Upper lobe of right lung (tissue), 1 donor: ENCODE results near the gene SLC4A1. TPM values are rescaled to one million over a fixed set of nuclear protein-coding genes. Genes with fewer than 3 reads are reported as not detected.
"Not testable (repeated sequence)": the region's sequence is repeated elsewhere in the genome, so short reads cannot be mapped to it uniquely, and the experiment has no call there.

ENCODE experiments used
- ATAC-seq: fragments of 200-7000 bp; cut with Tn5 transposase; one replicate; pipeline ENCODE4 v1.9.1; 2020; ENCODE audit warnings: mild to moderate bottlenecking, moderate library complexity
- DNase-seq: peaks from one replicate; pipeline ENCODE4 v3.0.0-alpha.2; 2020
- H3K27ac ChIP-seq: fragments of 200-600 bp; one replicate; pipeline ENCODE4 v1.8.0; 2022
- H3K27me3 ChIP-seq: fragments of 200-600 bp; one replicate; pipeline ENCODE4 v1.8.0; 2022; ENCODE audit warnings: mild to moderate bottlenecking
- H3K36me3 ChIP-seq: fragments of 200-600 bp; one replicate; pipeline ENCODE4 v1.8.0; 2022
- H3K4me1 ChIP-seq: fragments of 200-600 bp; one replicate; pipeline ENCODE4 v1.8.0; 2022
- H3K4me3 ChIP-seq: fragments of 200-600 bp; one replicate; pipeline ENCODE4 v1.8.0; 2022; ENCODE audit warnings: mild to moderate bottlenecking
- H3K9me3 ChIP-seq: fragments of 200-600 bp; one replicate; pipeline ENCODE4 v1.8.0; 2022
- intact Hi-C: fragments of 100-400 bp; cut with DNase I; formaldehyde crosslinking; loops from one replicate; pipeline ENCODE4 v1.11.0; 2022
- total RNA-seq: library from RNA; stranded (reverse); fragmentation: NEBNext Ultra II Directional; extraction: Animal tissue kit (Norgen Biotek cat#: 25700); gene quantifications from one replicate; pipeline ENCODE4 v1.2.1, GENCODE V29; 2021
- TF ChIP-seq, protein P1 (sequence below): fragments of 200-600 bp; IDR thresholded peaks from one replicate; pipeline ENCODE4 v1.8.0; 2022; ENCODE audit warnings: antibody characterized with exemption
- donor health status: DM: no; HTN: yes; CAD: no; lungs with severe emphysema.

SLC4A1 gene
- total RNA-seq, 1 donor from 2014 or later: 0.43 TPM

DNA sequence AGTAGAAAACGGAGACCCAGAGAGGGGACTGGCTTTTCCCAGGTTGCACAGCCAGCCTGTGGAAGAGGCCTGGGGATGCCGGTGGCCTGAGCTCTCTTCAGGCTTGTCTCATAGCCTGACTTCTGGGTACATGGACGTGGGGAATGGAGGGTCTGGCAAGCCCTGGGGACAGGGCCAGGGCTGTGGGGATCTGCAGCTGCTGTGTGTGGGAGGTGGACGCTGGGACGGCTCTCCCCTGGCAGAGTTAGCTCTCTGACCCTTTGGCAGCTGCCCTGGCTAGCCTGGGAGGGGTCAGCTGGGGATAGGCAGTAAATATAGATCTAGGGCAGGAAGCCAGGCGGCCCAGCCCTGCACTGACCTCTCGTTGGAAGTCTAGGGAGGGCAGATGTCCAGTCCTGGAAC is 20.5 kb downstream of the SLC4A1 start:
- peak; percentile 52 for ATAC-seq
- intact Hi-C loops: no loop called here
- Histone ChIP-seq H3K36me3 (no peaks in the 10 kb centered on the region), H3K4me1 (peaks cover 22% of the 10 kb centered on the region), H3K9me3 (no peaks in the 10 kb centered on the region), H3K27me3 (no peaks in the 10 kb centered on the region), H3K4me3 (no peak overlapping the region), H3K27ac (no peak overlapping the region)
- DNase-seq: no peak
- TF ChIP-seq, protein P1, sequence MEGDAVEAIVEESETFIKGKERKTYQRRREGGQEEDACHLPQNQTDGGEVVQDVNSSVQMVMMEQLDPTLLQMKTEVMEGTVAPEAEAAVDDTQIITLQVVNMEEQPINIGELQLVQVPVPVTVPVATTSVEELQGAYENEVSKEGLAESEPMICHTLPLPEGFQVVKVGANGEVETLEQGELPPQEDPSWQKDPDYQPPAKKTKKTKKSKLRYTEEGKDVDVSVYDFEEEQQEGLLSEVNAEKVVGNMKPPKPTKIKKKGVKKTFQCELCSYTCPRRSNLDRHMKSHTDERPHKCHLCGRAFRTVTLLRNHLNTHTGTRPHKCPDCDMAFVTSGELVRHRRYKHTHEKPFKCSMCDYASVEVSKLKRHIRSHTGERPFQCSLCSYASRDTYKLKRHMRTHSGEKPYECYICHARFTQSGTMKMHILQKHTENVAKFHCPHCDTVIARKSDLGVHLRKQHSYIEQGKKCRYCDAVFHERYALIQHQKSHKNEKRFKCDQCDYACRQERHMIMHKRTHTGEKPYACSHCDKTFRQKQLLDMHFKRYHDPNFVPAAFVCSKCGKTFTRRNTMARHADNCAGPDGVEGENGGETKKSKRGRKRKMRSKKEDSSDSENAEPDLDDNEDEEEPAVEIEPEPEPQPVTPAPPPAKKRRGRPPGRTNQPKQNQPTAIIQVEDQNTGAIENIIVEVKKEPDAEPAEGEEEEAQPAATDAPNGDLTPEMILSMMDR: no peak

DNA sequence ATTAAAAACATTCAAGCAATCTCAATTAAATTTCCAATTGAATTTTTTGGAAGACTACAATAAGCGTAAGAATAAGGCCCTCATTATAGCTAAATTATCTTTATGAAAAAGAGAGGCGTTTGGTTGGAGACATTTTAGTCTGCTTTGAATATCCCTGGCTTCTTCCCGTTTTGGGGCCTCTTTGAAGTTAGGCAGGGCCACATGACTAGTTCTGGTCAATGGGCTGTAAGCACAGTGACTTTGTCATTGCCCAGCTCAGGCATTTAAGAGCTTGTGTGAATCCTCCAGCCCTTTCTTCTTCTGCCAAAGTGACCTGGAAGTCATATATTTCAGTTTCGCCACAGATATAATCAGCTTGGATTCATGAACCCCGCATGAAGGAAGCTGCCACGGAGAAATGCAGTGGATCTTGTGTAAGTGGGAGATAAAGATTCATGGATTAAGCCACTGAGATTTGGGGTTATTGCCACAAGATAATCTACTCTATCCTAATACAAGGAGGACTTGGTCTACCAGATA is 26.8 kb downstream of the SLC4A1 start:
- H3K4me3 ChIP-seq: no peak overlapping the region
- intact Hi-C loops: no loop called here
- TF ChIP-seq, protein P1: no peak
- H3K9me3 ChIP-seq: no peaks in the 10 kb centered on the region
- H3K36me3 ChIP-seq: no peaks in the 10 kb centered on the region
- peaks cover 4% of the 10 kb centered on the region for H3K4me1 ChIP-seq
- ATAC-seq (peak; percentile 77), DNase-seq (no peak)
- no peak overlapping the region for H3K27ac ChIP-seq
- no peaks in the 10 kb centered on the region for H3K27me3 ChIP-seq

DNA sequence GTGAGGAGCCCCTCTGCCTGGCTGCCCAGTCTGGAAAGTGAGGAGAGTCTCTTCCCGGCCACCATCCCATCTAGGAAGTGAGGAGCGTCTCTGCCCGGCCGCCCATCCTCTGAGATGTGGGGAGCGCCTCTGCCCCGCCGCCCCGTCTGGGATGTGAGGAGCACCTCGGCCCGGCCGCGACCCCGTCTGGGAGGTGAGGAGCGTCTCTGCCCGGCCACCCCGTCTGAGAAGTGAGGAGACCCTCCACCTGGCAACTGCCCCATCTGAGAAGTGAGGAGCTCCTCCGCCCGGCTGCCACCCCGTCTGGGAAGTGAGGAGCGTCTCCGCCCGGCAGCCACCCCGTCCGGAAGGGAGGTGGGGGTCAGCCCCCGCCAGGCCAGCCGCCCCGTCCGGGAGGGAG is 30.0 kb downstream of the SLC4A1 start:
- H3K27ac ChIP-seq, intact Hi-C loops, H3K4me3 ChIP-seq, H3K36me3 ChIP-seq, H3K9me3 ChIP-seq, H3K27me3 ChIP-seq, H3K4me1 ChIP-seq, ATAC-seq, DNase-seq: not testable (repeated sequence)

DNA sequence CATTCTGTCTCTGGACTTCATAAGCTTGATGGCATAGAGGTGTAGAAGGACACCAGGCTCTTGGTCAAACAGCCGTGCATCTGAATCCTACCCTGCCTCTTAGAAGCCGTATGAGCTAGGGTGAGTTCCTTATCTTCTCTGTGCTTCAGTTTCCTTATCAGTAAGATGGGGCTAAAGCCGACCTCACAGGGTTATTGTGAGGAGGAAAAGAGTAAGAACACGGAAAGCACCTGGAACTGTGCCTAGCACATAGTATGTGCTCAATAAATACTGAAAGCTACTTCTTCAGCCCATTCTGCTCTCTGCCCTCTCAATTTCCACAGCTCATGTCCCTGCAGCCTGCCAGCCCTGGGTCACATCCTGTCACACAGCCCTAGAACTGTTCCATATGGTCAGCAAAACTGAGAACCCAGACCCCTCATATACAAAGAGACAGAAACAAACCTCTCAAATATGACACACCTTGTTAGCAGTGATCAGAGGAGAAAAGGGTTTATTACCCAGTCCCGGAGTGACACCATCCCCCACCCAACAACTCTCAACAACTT is 31.4 kb downstream of the SLC4A1 start:
- DNase-seq: no peak
- Histone ChIP-seq H3K36me3 (no peaks in the 10 kb centered on the region), H3K4me3 (no peak overlapping the region), H3K27me3 (no peaks in the 10 kb centered on the region), H3K9me3 (no peaks in the 10 kb centered on the region), H3K4me1 (no peaks in the 10 kb centered on the region), H3K27ac (no peak overlapping the region)
- intact Hi-C loops: no loop called here
- TF ChIP-seq, protein P1: no peak
- ATAC-seq: no peak

DNA sequence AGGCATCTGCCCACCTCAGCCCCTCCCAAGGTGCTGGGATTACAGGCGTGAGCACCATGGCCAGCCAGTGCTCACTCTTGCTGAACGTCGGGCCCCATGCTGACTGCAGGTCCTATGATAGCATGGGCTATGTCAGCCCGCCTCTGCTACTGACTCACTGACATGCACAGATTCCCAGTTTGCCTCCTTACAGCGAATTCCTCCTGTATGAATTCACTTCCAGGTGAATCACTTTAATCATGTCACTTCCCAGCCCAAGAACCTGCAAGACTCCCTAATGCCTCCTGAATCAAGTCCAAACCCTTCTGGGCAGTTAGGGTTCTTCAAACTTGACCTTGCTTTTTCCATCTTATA is 32.4 kb downstream of the SLC4A1 start:
- intact Hi-C loops: no loop called here
- Histone ChIP-seq H3K4me1 (no peaks in the 10 kb centered on the region), H3K4me3 (no peak overlapping the region), H3K36me3 (no peaks in the 10 kb centered on the region), H3K9me3 (no peaks in the 10 kb centered on the region), H3K27ac (no peak overlapping the region), H3K27me3 (no peaks in the 10 kb centered on the region)
- no peak for ATAC-seq
- TF ChIP-seq, protein P1: no peak
- DNase-seq: no peak

DNA sequence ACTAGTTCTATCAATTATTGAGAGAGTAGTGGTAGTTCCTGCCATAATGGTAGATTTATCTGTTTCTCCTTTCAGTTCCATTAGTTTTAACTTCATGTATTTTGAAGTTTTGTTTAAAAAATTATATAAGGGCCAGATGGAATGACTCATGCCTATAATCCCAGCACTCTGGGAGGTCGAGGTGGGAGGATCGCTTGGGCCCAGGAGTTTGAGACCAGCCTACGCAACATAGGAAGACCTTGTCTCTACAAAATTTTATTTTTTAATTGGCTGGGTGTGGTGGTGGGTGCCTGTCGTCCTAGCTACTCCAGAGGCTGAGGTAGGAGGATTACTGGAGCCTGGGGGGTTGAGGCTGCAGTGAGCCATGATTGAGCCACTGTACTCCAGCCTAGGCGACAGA is 34.4 kb downstream of the SLC4A1 start:
- Histone ChIP-seq H3K9me3 (no peaks in the 10 kb centered on the region), H3K36me3 (no peaks in the 10 kb centered on the region), H3K27ac (no peak overlapping the region), H3K4me3 (no peak overlapping the region), H3K4me1 (no peaks in the 10 kb centered on the region), H3K27me3 (no peaks in the 10 kb centered on the region)
- DNase-seq (no peak), ATAC-seq (no peak)
- intact Hi-C loops: no loop called here
- TF ChIP-seq, protein P1: no peak
